HepG2 (cell line): ENCODE data around the gene TMEM184B. TPM values are rescaled to one million over a fixed set of nuclear protein-coding genes. Genes with fewer than 3 reads are reported as not detected.
A peak's percentile ranks its signal among the peaks of the same experiment; 100 is the strongest.

Experiments used
- DMAP1 ChIP-seq: IDR thresholded peaks from 2 replicates; pipeline ENCODE4 v1.6.1; 2016
- DNMT3B ChIP-seq: conservative IDR thresholded peaks from 2 replicates; pipeline ENCODE4 v1.6.1; 2016; ENCODE audit warnings: missing biosample characterization, control low read depth
- E2F5 ChIP-seq: sonication (generic); formaldehyde crosslinking; conservative IDR thresholded peaks from 2 replicates; pipeline ENCODE4 v1.4.0; 2020; ENCODE audit warnings: missing genetic modification reagents
- GLI4 ChIP-seq: sonication (generic); formaldehyde crosslinking; IDR thresholded peaks from 2 replicates; pipeline ENCODE4 v1.5.1; 2020; ENCODE audit warnings: missing genetic modification reagents, mild to moderate bottlenecking, moderate library complexity, borderline replicate concordance
- GRHL1 ChIP-seq: sonication (generic); formaldehyde crosslinking; conservative IDR thresholded peaks from 2 replicates; pipeline ENCODE4 v1.8.0; 2022; ENCODE audit warnings: missing genetic modification reagents
- HBP1 ChIP-seq: IDR thresholded peaks from 2 replicates; pipeline ENCODE4 v1.6.1; 2016; ENCODE audit warnings: low read depth, control low read depth
- MXD3 ChIP-seq: IDR thresholded peaks from 2 replicates; pipeline ENCODE4 v1.6.1; 2016; ENCODE audit warnings: mild to moderate bottlenecking, missing biosample characterization, missing genetic modification reagents
- NCOA5 ChIP-seq: sonication (generic); formaldehyde crosslinking; IDR thresholded peaks from 2 replicates; pipeline ENCODE4 v1.4.0; 2020; ENCODE audit warnings: missing genetic modification reagents
- NFE2L2 ChIP-seq: fragments of 150-350 bp; IDR thresholded peaks from 2 replicates; pipeline ENCODE4 v1.6.1; 2014; ENCODE audit warnings: low read length
- NR2F2 ChIP-seq: IDR thresholded peaks from 2 replicates; pipeline ENCODE4 v1.6.1; 2012; ENCODE audit warnings: low read depth, inconsistent platforms, borderline replicate concordance
- PLRG1 ChIP-seq: fragments of 450-650 bp; conservative IDR thresholded peaks from 2 replicates; pipeline ENCODE4 v1.6.1; 2016
- TAF1 ChIP-seq: sonication (generic); formaldehyde crosslinking; IDR thresholded peaks from 2 replicates; pipeline ENCODE4 v1.4.0; 2020; ENCODE audit warnings: missing genetic modification reagents
- TEAD3 ChIP-seq: optimal IDR thresholded peaks from 2 replicates; pipeline ENCODE3; 2016; ENCODE audit warnings: borderline replicate concordance
- ZFP1 ChIP-seq: IDR thresholded peaks from 2 replicates; pipeline ENCODE4 v1.6.1; 2016
- ZFP41 ChIP-seq: sonication (generic); formaldehyde crosslinking; IDR thresholded peaks from 2 replicates; pipeline ENCODE4 v1.4.0; 2020; ENCODE audit warnings: mild to moderate bottlenecking, missing genetic modification reagents, borderline replicate concordance
- ZNF225 ChIP-seq: sonication (generic); formaldehyde crosslinking; IDR thresholded peaks from 2 replicates; pipeline ENCODE4 v1.4.0; 2020; ENCODE audit warnings: mild to moderate bottlenecking, missing genetic modification reagents
- ZNF260 ChIP-seq: sonication (generic); formaldehyde crosslinking; IDR thresholded peaks from 2 replicates; pipeline ENCODE4 v1.4.0; 2020; ENCODE audit warnings: missing genetic modification reagents, low read depth, mild to moderate bottlenecking, borderline replicate concordance
- ZNF33B ChIP-seq: sonication (generic); formaldehyde crosslinking; IDR thresholded peaks from 2 replicates; pipeline ENCODE4 v1.5.1; 2020; ENCODE audit warnings: mild to moderate bottlenecking, missing genetic modification reagents
- ZNF343 ChIP-seq: sonication (generic); formaldehyde crosslinking; IDR thresholded peaks from 2 replicates; pipeline ENCODE4 v1.4.0; 2020; ENCODE audit warnings: mild to moderate bottlenecking, missing genetic modification reagents
- ZNF484 ChIP-seq: sonication (generic); formaldehyde crosslinking; IDR thresholded peaks from 2 replicates; pipeline ENCODE4 v1.5.1; 2020; ENCODE audit warnings: mild to moderate bottlenecking, low read depth, missing genetic modification reagents, borderline replicate concordance
- ZNF598 ChIP-seq: sonication (generic); formaldehyde crosslinking; IDR thresholded peaks from 2 replicates; pipeline ENCODE4 v1.5.1; 2020; ENCODE audit warnings: mild to moderate bottlenecking, missing genetic modification reagents, borderline replicate concordance
- ZNF724P ChIP-seq: sonication (generic); formaldehyde crosslinking; IDR thresholded peaks from 2 replicates; pipeline ENCODE4 v1.8.0; 2022; ENCODE audit warnings: missing genetic modification reagents, borderline replicate concordance
- ZNF816 ChIP-seq: sonication (generic); formaldehyde crosslinking; IDR thresholded peaks from 2 replicates; pipeline ENCODE4 v1.8.0; 2022; ENCODE audit warnings: missing genetic modification reagents, mild to moderate bottlenecking, borderline replicate concordance
- ZNF83 ChIP-seq: sonication (generic); formaldehyde crosslinking; IDR thresholded peaks from 2 replicates; pipeline ENCODE4 v1.4.0; 2020; ENCODE audit warnings: missing genetic modification reagents, mild to moderate bottlenecking, borderline replicate concordance
- polyA plus RNA-seq, 8 experiments: library from polyadenylated mRNA; depleted of rRNA in 3 of 8; stranded (reverse) in 7 of 8; unstranded in 1 of 8; fragments of >200 nt; fragmentation: Illumina TruSeq in 4 of 8; extraction: Trizol in 4 of 8; gene quantifications; 2 replicates each; pipeline versions ENCODE4 v1.2.1 to v1.2.3, GENCODE V29; 2011 to 2016; ENCODE audit warnings: low read depth in 4 of 8, missing spikeins in 1 of 8, mixed read lengths in 1 of 8; ENCODE audit not compliant: insufficient read depth in 1 of 8
- total RNA-seq, 5 experiments: library from RNA; depleted of rRNA; stranded (reverse); fragments of >200 nt; fragmentation: Illumina TruSeq; extraction: Trizol; gene quantifications; 2 replicates each; pipeline ENCODE4 v1.2.3, GENCODE V29; 2016; ENCODE audit warnings: low read depth in 1 of 5
- TF ChIP-seq, protein P1 (sequence below): sonication (generic); formaldehyde crosslinking; IDR thresholded peaks from 2 replicates; pipeline ENCODE4 v1.5.1; 2020; ENCODE audit warnings: mild to moderate bottlenecking, missing genetic modification reagents, borderline replicate concordance

TMEM184B gene
- total and polyA plus RNA-seq, 2 of the 13 experiments (the other 11 are each of a cell fraction or from before 2014, with no cell fraction given): 15.9 to 16.0 TPM

- no peak for TF ChIP-seq ZFP41 (CRISPR knock-in tag)
- TF ChIP-seq E2F5: no peak
- 0 out of 2 replicates have a peak, but pooled peaks have one; percentile 19 for TF ChIP-seq DMAP1
- no peak for TF ChIP-seq PLRG1
- TF ChIP-seq, protein P1, sequence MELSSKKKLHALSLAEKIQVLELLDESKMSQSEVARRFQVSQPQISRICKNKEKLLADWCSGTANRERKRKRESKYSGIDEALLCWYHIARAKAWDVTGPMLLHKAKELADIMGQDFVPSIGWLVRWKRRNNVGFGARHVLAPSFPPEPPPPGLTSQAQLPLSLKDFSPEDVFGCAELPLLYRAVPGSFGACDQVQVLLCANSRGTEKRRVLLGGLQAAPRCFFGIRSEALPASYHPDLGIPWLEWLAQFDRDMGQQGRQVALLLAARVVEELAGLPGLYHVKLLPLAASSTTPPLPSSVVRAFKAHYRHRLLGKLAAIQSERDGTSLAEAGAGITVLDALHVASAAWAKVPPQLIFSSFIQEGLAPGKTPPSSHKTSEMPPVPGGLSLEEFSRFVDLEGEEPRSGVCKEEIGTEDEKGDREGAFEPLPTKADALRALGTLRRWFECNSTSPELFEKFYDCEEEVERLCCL (CRISPR knock-in tag): no peak
- no peak for TF ChIP-seq ZNF484
- TF ChIP-seq ZNF260 (CRISPR knock-in tag): no peak
- TF ChIP-seq GRHL1 (CRISPR knock-in tag): no peak
- no peak for TF ChIP-seq NR2F2
- TF ChIP-seq NCOA5 (CRISPR knock-in tag): no peak
- no peak for TF ChIP-seq ZNF343 (CRISPR knock-in tag)
- TF ChIP-seq NFE2L2: no peak
- no peak for TF ChIP-seq DNMT3B (CRISPR knock-in tag)
- TF ChIP-seq ZNF83 (CRISPR knock-in tag): 0 out of 2 replicates have a peak, but pooled peaks have one; percentile 31
- no peak for TF ChIP-seq ZFP1 (CRISPR knock-in tag)
- TF ChIP-seq HBP1: no peak
- peak; percentile 27 for TF ChIP-seq TEAD3
- TF ChIP-seq ZNF724P (CRISPR knock-in tag): no peak
- no peak for TF ChIP-seq ZNF816 (CRISPR knock-in tag)
- no peak for TF ChIP-seq MXD3 (CRISPR knock-in tag)
- peak; percentile 32; the same call in 1 of the 2 replicates for TF ChIP-seq ZNF225 (CRISPR knock-in tag)
- TF ChIP-seq GLI4 (CRISPR knock-in tag): no peak
- no peak for TF ChIP-seq TAF1 (CRISPR knock-in tag)
- TF ChIP-seq ZNF598 (CRISPR knock-in tag): no peak
- no peak for TF ChIP-seq ZNF33B (CRISPR knock-in tag)
Measured at GRCh38 chr22:38314933-38315822, 42.4 kb upstream of the TMEM184B start (continued).
